ENCODE data around the gene SSU72.
"Not testable (repeated sequence)": the region's sequence is repeated elsewhere in the genome, so short reads cannot be mapped to it uniquely, and the experiment has no call there.

Gene SSU72

DNA sequence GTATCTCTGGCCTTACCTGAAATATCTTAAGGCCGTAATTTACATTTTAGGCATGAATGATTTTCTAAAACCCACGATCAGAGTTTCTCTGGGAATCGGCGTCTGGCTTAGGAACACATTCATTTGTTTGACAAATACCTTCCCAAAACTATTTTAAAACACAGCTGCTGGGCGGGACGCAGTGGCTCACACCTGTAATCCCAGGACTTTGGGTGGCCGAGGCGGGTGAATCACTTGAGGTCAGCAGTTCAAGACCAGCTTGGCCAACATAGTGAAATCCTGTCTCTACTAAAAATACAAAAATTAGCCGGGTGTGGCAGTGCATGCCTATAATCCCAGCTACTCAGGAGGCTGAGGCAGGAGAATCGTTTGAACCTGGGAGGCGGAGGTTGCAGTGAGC, 17.7 kb downstream of the SSU72 start:
- not testable (repeated sequence) for DNase-seq

DNA sequence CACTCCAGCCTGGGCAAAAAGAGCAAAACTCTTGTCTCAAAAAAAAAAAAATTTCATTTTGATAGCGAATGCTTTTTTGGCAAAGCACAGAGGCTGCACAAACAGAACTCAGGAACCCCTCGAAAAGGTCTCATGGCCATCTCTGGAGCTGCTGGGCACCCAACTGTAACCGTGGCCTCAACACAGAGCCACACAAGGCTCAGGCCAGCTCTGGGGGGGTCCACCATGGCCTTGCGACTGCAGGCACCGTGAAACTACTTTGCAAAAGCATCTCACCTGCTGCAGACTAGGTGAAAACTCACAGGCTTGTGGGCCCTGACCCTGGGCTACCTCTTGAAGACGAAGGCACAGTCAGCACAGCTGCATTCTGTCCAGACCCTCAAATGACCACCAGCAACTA, 18.2 kb downstream of the SSU72 start:
- no peak for DNase-seq

DNA sequence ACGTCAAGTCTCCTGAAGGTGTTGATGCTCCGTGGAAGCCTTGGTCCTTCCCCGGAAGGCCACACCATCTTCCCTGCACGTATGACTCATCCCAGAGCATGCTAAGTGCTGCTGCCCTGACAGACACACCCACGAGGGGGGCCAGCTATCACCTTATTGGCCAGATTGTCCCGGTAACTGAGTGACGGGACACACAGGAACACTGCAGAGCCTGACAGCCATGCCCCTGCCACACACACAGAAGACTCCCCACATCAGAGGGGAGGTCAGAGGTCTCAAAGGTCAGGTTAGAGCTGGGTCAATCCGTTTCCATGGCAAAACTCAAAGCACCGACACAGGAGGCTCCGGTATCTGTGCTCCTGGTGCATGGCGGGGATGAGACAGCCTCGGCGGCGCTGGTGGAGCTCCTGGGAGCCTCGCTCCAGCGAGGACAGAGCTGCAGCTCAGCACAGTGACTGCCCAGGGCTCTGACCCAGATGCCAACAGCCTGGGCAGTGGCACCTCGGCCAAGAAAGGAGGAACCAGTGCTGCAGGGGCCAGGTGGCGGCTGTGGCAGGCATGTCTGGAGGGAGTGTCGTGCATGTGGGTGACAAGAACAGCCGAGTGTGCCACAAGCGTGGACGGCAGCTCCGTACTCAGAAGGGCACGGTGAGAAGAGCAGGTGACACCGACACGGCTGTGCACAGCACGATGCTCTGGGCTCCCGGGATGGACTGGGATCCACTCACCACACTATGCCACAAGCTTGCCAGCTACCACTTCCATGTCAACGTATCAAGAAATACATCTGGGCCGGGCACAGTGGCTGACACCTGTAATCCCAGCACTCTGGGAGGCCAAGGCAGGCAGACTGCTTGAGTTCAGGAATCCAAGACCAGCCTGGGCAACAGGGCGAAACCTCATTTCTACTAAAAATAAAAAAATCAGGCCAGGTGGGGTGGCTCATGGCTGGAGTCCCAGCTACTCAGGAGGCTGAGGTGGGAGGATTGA, 19.4 kb downstream of the SSU72 start:
- no peak for DNase-seq

DNA sequence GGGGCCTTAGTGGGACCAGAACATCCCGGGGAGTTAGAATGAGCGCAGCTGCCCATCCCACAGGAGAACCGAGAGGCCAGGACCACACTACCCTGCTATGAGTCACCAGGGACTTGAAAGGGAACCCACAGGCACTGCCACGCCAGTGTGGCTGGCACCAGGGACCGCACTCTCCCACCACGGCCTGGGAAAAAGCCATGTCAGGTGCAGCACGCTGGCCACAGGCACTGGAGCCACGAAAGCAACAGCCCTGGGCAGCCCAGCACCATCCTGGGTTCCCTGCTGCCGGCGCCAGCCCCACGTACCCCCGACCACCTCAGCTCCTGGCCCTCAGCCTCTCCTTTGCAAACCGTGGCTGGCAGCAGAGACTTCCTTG, 20.1 kb downstream of the SSU72 start:
- no peak for DNase-seq

DNA sequence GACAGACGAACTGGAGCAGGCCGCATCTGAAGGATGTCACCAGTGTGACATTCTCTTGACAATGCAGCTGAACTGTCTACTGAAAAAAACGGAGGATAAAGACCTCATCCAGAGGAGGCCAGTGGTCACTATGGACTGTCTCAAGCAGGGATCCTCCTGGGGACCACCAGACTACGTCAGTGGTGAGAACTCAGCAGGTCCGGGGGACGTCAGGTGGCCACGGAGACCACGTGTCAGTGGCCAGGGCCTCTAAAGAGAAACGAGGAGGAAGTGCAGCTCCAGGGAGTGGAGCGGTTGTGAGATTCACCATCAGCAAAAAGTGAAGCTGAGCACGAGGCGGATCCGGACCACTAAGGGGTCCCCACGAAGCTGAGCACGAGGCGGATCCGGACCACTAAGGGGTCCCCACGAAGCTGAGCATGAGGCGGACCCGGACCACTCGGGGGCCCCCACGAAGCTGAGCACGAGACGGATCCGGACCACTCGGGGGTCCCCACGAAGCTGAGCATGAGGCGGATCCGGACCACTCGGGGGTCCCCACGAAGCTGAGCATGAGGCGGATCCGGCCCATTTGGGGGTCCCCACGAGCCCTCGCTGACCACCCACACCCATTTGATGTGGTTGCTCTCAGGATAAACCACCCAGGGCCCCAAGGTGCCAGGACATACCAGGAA, 20.7 kb downstream of the SSU72 start:
- no peak for DNase-seq

DNA sequence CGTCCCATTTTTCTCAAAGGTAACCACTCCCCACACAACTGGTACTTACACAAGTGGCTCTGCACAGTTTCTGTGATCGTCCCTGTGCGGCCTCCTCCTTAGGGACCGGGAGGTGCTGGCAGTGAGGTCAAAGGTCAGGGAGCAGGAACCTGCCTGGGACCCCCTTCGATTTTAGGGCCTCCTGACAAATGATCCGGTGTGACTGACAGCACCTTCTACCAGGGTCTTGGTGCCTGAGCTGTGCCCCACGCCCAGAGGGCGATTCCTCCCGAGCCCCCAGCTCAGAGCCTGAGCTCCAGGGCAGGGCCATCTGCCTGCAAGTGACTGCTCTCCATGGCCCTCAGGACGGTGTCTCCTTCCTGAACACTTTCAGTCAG, 22.4 kb downstream of the SSU72 start:
- no peak for DNase-seq

DNA sequence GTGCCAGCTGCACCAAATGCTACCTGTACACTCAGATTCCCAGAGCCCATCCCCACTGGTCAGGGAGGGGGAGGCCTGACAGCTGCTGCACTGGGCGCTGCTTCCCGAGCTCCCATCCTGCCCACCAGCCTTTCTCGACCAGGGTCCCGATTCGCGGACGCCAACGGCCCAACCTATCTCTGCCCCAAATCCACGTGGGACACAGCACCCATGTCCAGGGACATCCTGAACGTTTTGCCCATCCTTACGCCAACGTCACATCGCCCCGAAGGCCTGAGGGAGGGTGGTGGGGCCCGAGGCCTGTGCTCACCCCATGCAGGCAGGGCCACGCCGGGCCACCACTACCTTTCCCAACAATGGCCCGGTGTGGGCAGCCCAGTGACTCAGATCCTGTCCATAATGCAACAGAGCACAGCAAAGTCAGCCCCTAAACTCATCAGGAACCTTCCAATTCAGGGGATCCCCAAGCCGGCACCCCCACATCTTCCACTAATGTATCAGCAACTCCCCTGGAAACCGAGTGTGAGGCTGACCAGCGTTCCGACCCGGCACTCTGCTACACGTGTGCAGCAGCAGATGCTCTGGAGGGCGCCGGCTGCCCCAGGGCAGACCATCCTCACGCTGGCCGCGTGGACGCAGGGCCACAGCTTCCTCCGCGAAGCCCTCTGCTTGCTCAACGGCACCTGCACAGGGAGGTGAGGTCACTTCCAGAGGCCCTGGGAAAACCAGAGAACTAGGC, 23.0 kb downstream of the SSU72 start:
- no peak for DNase-seq

DNA sequence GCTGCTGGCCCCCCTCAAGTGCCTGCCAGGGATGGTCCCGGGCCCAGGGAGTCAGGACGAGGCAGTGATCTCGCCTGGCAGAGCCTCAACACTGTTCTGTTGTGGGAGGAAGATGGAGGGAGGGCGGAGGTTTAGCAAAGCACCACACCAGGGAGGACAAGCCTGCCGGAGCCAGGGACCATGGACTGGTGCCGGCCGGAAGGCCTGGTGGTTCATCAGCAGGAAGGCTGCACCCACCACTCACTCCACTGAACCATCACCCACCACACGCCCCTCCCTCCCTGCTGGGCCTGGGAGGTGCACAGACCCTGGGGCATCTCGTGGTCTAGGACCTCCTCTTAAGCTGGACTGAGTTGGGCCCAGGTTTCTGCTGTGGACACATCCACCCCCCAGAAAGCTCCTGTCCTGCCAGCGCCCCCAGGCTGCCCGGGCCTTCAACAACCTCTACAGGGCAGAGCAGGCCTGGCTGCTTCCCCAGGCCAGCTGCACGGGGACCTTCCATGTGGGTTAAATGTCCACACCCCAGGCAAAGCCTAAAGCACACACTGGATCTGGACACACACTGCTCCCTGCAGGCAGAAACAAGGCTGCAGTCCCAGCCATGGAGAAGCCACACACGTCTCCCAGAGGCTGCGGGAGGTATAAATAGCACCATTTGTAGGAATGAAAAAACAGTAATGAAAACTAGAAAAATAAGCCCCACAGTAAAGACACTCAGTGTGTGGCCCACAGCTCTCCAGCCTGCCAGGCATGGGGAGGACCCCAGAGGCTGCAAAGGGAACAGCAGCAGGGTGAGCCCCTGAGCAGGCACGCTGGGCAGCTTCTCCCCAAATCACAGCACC, 23.9 kb downstream of the SSU72 start:
- DNase-seq: no peak

DNA sequence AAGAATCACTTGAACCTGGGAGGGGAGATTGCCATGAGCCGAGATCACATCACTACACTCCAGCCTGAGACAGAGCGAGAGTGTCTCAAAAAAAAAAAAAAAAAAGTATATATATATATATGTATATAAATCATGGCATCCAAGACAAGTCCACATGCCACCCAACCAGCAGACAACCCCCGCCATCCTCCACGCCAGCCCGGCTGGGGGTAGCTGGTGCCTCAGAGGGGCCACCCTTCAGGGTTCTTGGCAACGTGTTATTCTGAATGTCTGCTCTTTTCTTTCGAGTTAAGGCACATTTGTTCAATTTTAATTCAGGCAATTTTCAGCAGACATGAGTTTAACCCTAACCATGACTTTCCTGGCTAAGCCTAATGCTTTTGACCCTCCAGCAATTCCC, 24.6 kb downstream of the SSU72 start:
- DNase-seq: no peak

DNA sequence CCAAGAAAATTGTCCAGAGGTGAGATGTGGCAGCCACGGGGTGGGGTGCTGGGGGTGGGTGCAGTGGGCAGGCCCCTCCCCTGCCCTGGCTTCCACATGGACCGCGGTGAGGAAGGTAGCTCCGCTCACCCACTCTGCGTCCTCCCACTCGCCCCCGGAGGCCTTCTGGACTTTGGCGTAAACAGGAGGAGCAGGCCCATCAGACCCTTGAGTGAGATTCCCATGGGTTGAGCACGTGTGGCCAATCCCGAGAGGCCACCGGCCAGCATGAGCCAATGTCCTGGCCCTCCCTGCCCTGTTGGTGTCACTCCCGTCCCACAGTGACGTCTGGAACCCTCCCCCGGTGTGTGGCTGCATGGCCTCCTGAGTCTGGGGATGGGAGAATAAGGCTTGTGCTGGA, 26.1 kb downstream of the SSU72 start:
- DNase-seq: no peak

DNA sequence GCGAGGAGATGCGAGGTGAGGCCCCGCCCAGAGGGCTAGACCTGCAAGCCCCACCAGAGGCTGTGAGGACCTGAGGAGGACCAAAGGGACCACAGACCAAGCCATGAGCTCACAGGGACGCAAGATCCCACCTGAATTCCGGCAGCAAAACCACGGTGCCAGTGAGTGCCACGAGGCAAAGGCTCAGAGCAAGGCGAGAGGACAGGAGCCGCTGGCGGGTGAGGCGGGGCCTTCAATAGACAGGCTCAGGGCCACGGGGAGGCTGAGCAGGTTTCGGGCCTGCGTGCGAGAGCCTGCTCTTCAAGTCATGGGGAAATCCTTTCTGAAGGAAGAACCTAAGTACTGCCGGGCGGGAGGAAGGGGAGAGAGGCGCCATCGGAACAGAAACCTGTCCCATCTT, 27.2 kb downstream of the SSU72 start:
- DNase-seq: no peak

DNA sequence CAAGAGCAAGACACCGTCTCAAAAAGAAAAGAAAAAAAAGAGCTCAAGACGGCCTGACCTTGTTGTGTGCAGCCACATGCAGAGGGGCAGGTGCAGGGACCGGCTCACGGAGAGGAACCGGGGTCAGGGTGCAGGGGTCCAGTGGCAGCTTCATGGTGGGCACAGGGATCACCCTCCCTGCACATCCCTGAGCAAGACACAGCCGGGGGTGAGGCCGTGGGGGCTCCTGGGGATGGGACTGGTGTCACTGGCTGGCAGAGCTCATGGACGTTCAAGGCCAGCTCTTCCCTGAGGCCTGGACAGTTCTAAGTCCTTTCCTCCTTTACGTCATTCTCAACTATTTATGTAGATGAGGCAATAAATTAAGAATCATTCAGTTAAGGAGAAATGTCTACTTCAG, 27.7 kb downstream of the SSU72 start:
- no peak for DNase-seq

DNA sequence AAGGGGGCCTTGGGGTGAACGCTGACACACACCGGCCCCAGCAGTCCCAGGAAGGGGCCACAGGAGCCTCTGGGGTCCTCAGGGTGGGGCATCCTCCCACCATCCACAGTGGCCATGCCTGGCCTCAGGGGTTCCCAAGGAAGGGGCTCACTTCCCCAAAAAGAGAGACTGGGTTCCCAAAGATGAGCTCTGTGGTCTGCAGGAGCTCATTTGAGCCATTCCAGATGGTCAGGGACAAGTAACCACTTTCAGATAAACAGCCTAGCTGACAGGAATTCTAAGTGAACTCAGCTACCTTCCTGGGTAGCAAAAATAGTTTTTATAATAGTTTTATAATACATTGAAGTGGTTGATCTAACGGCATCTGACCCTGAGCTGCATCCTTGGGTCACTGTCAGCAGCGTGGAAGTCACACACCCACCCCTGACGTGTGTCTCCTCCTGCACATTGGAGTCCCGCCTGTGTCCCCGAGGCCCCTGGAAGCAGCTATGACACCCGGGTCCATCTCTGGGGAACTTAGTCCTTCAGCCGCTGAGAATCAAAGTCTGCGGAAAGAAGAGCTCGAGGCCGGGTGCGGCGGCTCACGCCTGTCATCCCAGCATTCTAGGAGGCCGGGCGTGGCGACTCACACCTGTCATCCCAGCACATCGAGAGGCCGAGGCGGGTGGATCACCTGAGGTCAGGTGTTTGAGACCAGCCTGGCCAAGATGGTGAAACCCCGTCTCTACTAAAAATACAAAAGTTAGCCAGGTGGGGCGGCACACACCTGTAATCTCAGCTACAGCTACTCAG, 28.5 kb downstream of the SSU72 start:
- no peak for DNase-seq

DNA sequence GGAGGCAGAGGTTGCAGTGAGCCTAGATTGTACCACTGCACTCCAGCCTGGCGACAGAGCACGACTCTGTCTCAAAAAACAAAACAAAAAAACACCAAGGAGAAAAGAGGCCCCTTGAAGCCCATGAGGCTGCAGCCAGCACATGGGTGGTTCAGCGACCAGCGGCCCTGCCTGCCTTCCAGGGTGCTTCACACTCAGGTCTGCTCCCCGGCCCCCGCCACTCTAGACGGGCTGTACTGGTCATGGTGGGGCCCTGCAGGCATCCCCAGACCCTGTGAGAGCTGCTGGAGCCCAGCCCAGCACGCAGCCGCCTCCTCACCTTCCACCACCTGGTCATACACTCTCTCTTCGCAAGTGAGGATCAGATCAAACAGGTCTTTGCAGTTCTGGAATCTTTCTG, 30.1 kb downstream of the SSU72 start:
- no peak for DNase-seq

DNA sequence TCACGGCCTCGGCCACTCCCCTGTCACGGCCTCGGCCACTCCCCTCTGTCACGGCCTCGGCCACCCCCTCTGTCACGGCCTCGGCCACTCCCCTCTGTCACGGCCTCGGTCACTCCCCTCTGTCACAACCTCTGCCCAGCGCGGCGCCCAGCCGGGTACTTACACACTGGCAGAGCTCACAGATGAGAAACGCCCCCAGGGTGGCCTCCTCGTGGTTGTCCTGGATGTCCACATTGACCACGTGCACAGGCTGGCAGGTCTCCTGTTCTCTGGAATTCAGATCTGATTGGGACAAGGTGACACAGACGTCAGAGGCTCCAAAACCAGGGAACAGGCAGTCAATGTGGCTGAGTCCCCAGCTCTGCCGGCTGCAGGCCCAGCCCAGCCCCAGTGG, 31.0 kb downstream of the SSU72 start:
- DNase-seq: no peak

DNA sequence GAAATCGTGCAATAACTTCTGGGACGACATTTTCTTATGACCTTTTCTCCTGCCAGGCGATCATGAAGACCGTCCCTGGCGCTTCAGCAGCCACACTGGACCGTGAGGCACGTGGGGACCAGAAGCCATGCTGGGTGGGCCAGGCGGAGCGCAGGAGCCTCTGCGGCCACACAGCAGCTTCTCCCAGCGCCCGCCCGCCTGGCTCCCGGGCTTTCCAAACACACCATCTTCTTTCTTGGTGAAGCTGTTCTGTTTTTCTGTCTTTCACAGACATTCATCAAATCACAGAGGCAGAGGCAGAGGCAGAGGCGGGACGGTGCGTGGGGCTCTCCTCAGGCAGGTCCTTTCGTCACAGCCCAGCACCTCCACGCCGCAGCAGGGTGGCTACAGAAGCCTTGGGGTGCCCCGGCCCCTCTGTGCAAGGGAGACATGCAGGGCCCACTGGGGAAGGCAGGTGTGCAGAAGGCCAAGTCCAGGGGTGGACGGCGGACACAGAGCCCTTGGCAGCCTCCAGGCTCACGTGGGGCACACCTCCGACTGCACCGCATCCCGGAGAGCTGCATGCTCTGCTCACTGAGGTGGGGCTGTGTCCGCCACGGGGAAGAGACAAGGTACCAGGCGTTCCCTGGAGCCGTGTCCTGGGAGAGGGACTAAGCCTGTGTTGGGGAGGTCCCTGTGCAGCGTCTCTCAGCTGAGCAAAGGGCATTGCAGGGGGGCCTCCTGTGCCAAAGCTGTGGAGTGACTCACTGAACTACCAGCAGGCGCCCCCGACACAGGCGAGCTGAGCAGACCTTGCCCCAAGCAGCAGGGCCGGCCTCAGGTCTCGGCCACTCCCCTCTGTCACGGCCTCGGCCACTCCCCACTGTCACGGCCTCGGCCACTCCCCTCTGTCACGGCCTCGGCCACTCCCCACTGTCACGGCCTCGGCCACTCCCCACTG, 31.6 kb downstream of the SSU72 start:
- no peak for DNase-seq

DNA sequence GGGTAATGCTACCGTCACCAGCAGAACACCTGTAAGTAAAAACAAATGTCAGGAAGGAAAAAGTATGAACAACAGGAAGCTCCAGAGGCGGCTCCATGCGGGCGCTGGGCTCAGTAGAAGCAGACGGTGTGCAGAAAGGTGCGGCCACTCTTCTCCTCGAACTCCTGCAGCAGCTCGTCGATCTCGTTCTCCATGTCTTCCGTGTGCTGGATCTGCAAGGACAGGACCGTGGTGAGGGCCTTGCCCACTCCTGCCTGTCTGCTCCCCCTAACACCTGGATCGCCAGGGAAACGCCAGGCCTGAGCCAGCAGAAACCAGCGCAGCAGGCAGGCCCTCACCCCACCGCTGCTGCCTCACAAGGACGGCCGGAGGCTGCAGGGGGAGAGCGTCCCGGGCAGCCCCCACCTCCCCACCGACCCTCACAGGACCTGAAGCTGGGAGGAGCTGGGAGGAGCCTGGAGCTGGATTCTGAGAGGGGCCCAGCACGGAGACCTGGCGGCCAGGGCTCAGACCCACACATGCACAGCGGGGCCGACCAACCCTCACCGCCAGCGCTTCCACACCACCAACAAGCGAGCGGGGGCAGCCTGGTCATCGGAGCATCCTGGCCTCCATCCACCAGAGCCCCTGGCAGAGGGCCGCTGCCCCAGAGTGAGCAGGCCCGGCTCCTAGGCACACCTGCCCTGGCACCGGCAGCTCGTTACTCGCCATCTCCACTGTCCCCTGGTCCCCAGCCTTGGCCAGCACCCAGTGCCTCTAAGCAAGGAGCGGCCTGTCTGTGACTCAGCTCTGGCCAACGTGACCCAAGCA, 32.5 kb downstream of the SSU72 start:
- no peak for DNase-seq

DNA sequence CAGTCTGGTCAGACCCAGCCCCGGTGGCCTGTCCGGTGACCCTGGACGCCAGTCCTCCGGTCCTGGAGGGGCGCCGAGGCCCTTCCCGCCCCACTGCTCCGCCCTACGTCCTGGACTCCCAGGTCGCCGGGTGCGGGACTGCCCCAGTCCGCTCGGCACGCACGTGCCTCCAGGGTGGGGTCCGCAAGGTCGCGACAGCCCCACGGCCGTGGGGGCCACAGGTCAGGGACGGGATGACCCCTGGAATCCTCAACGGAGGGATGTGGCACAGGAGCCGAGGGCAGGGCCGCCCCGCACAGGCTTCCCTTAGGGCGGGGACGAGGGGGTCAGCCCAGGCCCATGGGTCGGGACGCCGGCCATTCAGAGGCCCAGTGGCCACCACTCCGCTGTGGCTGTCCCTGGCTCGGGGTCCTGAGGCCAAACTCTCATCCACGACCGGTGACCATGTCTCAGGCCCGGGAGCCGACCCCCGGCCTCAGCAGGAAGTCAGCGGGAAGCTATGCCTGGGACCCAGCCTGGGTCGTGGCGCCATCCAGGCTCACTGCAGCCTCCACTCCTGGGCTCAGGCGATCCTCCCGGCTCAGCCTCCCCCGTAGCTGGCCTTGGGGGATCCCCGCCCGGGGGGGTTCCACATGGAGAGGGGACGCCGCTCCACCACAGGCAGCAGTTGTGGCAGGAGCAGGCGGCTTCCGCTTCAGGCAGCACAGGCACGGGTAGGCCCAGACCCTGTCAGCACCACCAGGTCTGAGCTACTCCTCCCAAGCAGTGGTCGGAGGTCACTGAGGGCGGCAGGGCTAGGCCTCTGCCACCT, 33.6 kb downstream of the SSU72 start:
- no peak for DNase-seq
